Uterus (tissue), 4 donors: ENCODE measurements around the gene CCDC60. TPM values are rescaled to one million over a fixed set of nuclear protein-coding genes. Genes with fewer than 3 reads are reported as not detected.

Source experiments
- DNase-seq, 2 donors: peaks; one replicate each; pipeline ENCODE4 v3.0.0-alpha.2; 2019 to 2020
- H3K27ac ChIP-seq, 2 donors: fragments of 200-600 bp; sonication (generic); 1 replicate in 1 of 2; 2 replicates in 1 of 2; pipeline ENCODE4 v1.5.1; 2016 to 2018
- H3K27me3 ChIP-seq, 2 donors: fragments of 200-600 bp; sonication (generic); one replicate each; pipeline ENCODE4 v1.5.1; 2018 to 2019; ENCODE audit warnings: control low read depth in 1 of 2
- H3K36me3 ChIP-seq, 2 donors: fragments of 200-600 bp; sonication (generic); one replicate each; pipeline ENCODE4 v1.5.1; 2019; ENCODE audit warnings: control low read depth in 1 of 2
- H3K4me1 ChIP-seq, 2 donors: fragments of 200-600 bp; sonication (generic); one replicate each; pipeline ENCODE4 v1.5.1; 2018 to 2019; ENCODE audit warnings: control low read depth in 1 of 2
- H3K4me3 ChIP-seq, 2 donors: fragments of 200-600 bp; sonication (generic); 1 replicate in 1 of 2; 2 replicates in 1 of 2; pipeline ENCODE4 v1.5.1; 2018 to 2019; ENCODE audit warnings: mild to moderate bottlenecking in 1 of 2
- H3K9me3 ChIP-seq, 2 donors: fragments of 200-600 bp; sonication (generic); one replicate each; pipeline ENCODE4 v1.5.1; 2019; ENCODE audit warnings: control low read depth in 1 of 2
- CTCF ChIP-seq, 4 experiments: fragments of 200-600 bp in 2 of 4; fragments of 450-650 bp in 2 of 4; sonication (generic) in 2 of 4; IDR thresholded peaks; one replicate each; pipeline ENCODE4 v1.5.1; 2016 to 2019; ENCODE audit warnings: antibody characterized with exemption in 4 of 4, mild to moderate bottlenecking in 2 of 4, moderate library complexity in 1 of 4
- POLR2A ChIP-seq, 2 donors: fragments of 450-650 bp; IDR thresholded peaks; one replicate each; pipeline ENCODE4 v1.6.1; 2016; ENCODE audit warnings: antibody characterized with exemption in 2 of 2, mild to moderate bottlenecking in 1 of 2, moderate library complexity in 1 of 2
- intact Hi-C: fragments of 100-400 bp; cut with DNase I; formaldehyde crosslinking; loops from one replicate; pipeline ENCODE4 v1.15.1; 2023; ENCODE audit warnings: low total_unique reads
- total RNA-seq, 4 donors: library from RNA; depleted of rRNA in 3 of 4; stranded (reverse); fragments of >200 nt in 3 of 4; gene quantifications; one replicate each; pipeline versions ENCODE4 v1.1.0 to v1.2.4, GENCODE V29; 2014 to 2023
- donor health status: DM: yes; HTN: yes; CAD: no.

Gene CCDC60
- total RNA-seq, 4 donors from 2014 or later, result 2.4 TPM; not detected in 3

DNA sequence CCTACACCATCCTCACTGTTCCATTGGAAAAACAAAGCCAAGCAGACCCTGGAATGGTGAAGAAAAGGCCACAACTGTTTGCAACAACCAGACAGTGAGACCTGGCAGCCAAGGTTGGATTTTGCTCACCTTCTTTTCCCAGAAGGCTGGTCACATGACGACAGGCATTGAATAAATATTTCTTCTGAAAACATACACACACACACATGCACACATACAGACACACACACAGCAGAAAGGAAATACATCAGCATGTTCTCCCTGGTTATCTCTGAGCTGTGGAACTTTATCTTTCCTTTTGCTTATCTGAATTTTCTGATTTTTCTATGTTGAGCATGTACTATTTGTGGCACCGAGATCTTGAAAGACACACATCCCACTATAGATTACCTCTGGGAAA, 38.0 kb upstream of the CCDC60 start:
- H3K36me3 ChIP-seq, result no peaks in the 10 kb centered on the region
- TF ChIP-seq CTCF (IDR thresholded peaks at IDR 0.05) (no peak), POLR2A (IDR thresholded peaks at IDR 0.05) (no peak)
- H3K27ac ChIP-seq, result no peak overlapping the region
- no peaks in the 10 kb centered on the region for H3K9me3 ChIP-seq
- intact Hi-C loops, result no loop called here
- no peaks in the 10 kb centered on the region for H3K27me3 ChIP-seq
- H3K4me3 ChIP-seq, result no peak overlapping the region
- H3K4me1 ChIP-seq, result no peaks in the 10 kb centered on the region
- DNase-seq, result no peak

- H3K27me3 ChIP-seq, result no peaks in the 10 kb centered on the region
- no peaks in the 10 kb centered on the region for H3K36me3 ChIP-seq
- TF ChIP-seq POLR2A (IDR thresholded peaks at IDR 0.05), result no peak
- no peak for TF ChIP-seq CTCF (IDR thresholded peaks at IDR 0.05)
- H3K4me3 ChIP-seq, result no peak overlapping the region
- H3K27ac ChIP-seq, result no peak overlapping the region
- intact Hi-C loops, result no loop called here
- H3K9me3 ChIP-seq, result no peaks in the 10 kb centered on the region
- no peaks in the 10 kb centered on the region for H3K4me1 ChIP-seq
- no peak for DNase-seq
Measured at GRCh38 chr12:119299130-119299529, 35.4 kb upstream of the CCDC60 start.

DNA sequence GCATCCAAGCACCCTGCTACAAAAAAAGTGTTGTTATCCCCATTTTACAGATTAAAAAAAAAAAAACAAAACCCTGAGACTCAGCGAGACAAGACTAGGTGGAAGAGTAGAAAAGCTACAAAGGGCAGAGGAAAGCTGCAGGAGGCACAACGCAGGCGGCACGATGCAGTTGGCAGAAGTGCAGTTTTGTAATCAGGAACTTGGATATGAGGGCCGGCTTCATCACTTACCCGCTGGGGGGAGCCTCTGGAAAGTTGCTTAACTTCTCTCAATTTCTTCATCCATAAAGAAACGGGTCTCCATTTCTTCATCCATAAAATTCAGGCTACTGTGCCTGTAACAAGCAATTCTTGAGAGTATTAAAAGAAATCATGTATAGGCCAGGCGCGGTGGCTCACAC, 33.1 kb upstream of the CCDC60 start:
- DNase-seq, result no peak
- H3K9me3 ChIP-seq, result no peaks in the 10 kb centered on the region
- H3K4me3 ChIP-seq, result no peak overlapping the region
- intact Hi-C loops, result no loop called here
- H3K4me1 ChIP-seq, result no peaks in the 10 kb centered on the region
- no peaks in the 10 kb centered on the region for H3K36me3 ChIP-seq
- H3K27ac ChIP-seq, result no peak overlapping the region
- H3K27me3 ChIP-seq, result no peaks in the 10 kb centered on the region
- no peak for TF ChIP-seq CTCF (IDR thresholded peaks at IDR 0.05)

GRCh38 chr12:119302451-119303080, 32.0 kb upstream of the CCDC60 start:
- no peaks in the 10 kb centered on the region for H3K9me3 ChIP-seq
- no peak overlapping the region for H3K4me3 ChIP-seq
- no peaks in the 10 kb centered on the region for H3K36me3 ChIP-seq
- DNase-seq, result no peak
- TF ChIP-seq POLR2A (IDR thresholded peaks at IDR 0.05), result no peak
- TF ChIP-seq CTCF (IDR thresholded peaks at IDR 0.05), result no peak
- no peaks in the 10 kb centered on the region for H3K4me1 ChIP-seq
- intact Hi-C loops, result no loop called here
- H3K27ac ChIP-seq, result no peak overlapping the region
- no peaks in the 10 kb centered on the region for H3K27me3 ChIP-seq

DNA sequence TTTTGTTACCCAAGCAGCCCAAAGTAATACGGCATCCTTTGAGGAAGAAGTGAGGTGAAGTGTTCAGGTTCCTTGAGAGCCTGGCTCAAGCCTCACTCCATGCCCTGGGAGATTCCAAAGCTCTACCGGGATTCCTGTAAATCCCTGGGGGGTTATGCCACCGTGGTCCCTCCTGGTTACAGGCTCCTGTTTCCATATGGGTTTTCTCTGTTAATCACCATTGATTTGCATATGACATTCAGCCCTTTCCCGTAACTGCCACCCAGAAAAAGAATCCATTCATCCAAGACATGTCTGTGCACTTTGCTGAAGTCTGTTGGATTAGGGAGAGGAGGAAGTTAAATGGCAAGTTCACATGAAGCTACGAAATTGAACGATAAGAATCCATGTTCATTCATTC, 27.9 kb upstream of the CCDC60 start:
- TF ChIP-seq POLR2A (IDR thresholded peaks at IDR 0.05), result no peak
- TF ChIP-seq CTCF (IDR thresholded peaks at IDR 0.05), result no peak
- H3K4me1 ChIP-seq, result no peaks in the 10 kb centered on the region
- H3K27ac ChIP-seq, result no peak overlapping the region
- H3K27me3 ChIP-seq, result no peaks in the 10 kb centered on the region
- no peak for DNase-seq
- intact Hi-C loops, result no loop called here
- H3K4me3 ChIP-seq, result no peak overlapping the region
- H3K9me3 ChIP-seq, result no peaks in the 10 kb centered on the region
- no peaks in the 10 kb centered on the region for H3K36me3 ChIP-seq
